ENCODE results near the gene OR2J3. TPM values are rescaled to one million over a fixed set of nuclear protein-coding genes. Genes with fewer than 3 reads are reported as not detected.

The OR2J3 gene
- total RNA-seq, 1 experiment from 2014 or later, result not detected

Other genes starting within 250 kb of the OR2J3 start
- 114 and 117 TPM in 2 replicates for gene TRIM27, start 184.1 kb upstream of the OR2J3 start, total RNA-seq (2014; rRNA removed; shearing (Covaris generic))
- gene ZNF311, start 102.7 kb upstream of the OR2J3 start, total RNA-seq (2014; rRNA removed; shearing (Covaris generic)), result 0.74 and 2.1 TPM in 2 replicates
- gene OR2W1, start 62.9 kb upstream of the OR2J3 start, total RNA-seq (2014; rRNA removed; shearing (Covaris generic)), result not detected in 2 replicates
- gene OR2B3, start 20.7 kb upstream of the OR2J3 start, total RNA-seq (2014; rRNA removed; shearing (Covaris generic)), result not detected in 2 replicates
- gene OR2J1, start 8.6 kb upstream of the OR2J3 start, total RNA-seq (2014; rRNA removed; shearing (Covaris generic)), result not detected in 2 replicates
- gene OR2J2, start 62.8 kb downstream of the OR2J3 start, total RNA-seq (2014; rRNA removed; shearing (Covaris generic)), result not detected in 2 replicates
- not detected in 2 replicates for gene OR14J1, start 193.6 kb downstream of the OR2J3 start, total RNA-seq (2014; rRNA removed; shearing (Covaris generic))

Data from Daoy (cell line).